Stimulated activated CD4-positive, alpha-beta T cell treated with anti-CD3 and anti-CD28 coated beads, Interleukin-15, amount 100 ng/mL, for 1 hour (primary cell): ENCODE measurements around the gene CHI3L1.

ENCODE experiments used
- DNase-seq, 2 donors: peaks; one replicate each; pipeline ENCODE4 v3.0.0-alpha.2; 2020; ENCODE audit warnings: low read depth in 1 of 2, low spot score in 1 of 2

The CHI3L1 gene

GRCh38 chr1:203169770-203170520, 16.6 kb downstream of the CHI3L1 start:
- no peak for DNase-seq

- no peak for DNase-seq
Observed at GRCh38 chr1:203168991-203169390, 17.5 kb downstream of the CHI3L1 start.

DNA sequence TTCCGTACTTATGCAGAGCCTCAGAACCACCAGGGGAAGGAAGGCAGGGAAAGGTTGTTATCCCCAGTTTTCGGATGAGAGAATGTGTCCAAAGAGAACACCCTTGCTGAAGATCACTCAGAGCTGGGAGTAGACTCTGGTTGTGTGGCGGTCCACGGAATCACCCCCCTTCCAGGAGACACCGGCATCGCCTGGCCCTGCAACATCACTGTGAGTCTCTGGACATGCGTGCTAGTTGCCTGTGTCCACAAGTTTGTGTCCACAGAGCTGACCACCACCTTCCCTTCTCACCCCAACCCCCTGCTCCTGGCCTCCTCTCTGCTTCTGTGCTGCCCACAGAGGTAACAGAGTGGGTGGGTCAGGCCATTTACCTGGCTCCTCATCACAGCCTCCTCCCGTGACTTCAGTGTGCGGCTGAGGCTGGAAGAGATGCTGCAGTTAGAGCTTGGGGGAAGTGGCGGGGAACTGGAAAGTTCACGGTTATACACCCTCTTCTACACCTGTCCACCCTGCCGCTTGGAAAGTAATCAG, 18.2 kb downstream of the CHI3L1 start:
- DNase-seq: no peak

GRCh38 chr1:203167913-203168200, 18.6 kb downstream of the CHI3L1 start:
- no peak for DNase-seq

DNA sequence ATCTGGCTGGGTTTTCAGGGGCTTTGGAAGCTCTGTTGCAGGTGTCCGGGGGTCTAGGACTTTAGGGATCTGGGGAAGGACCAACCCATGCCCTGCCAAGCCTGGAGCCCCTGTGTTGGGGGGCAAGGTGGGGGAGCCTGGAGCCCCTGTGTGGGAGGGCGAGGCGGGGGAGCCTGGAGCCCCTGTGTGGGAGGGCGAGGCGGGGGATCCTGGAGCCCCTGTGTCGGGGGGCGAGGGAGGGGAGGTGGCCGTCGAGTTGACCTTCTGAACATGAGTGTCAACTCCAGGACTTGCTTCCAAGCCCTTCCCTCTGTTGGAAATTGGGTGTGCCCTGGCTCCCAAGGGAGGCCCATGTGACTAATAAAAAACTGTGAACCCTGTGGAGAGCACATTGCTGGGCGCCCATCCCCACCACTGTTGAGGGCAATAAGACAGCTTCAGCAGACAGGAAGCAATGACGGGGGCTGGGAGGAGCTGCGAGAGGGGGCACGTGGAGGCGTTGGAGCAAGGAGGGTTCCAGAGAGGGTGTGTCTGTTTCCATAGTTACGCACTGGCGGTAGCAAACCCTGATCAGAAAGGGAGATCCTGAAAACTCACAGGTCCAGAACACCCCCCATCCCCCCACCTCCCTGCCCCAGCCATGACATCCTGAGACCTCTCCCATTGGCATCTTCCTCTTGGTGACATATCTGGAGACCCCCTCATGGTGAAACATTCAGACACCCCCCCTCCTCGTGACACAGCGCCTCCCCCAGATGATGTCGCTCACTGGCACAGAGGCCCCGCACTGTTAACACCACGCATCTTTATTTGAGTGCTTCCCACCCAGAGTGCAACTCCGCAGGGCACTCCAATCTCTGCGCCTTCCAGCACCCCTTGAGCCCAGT, 19.2 kb downstream of the CHI3L1 start:
- DNase-seq: no peak

DNA sequence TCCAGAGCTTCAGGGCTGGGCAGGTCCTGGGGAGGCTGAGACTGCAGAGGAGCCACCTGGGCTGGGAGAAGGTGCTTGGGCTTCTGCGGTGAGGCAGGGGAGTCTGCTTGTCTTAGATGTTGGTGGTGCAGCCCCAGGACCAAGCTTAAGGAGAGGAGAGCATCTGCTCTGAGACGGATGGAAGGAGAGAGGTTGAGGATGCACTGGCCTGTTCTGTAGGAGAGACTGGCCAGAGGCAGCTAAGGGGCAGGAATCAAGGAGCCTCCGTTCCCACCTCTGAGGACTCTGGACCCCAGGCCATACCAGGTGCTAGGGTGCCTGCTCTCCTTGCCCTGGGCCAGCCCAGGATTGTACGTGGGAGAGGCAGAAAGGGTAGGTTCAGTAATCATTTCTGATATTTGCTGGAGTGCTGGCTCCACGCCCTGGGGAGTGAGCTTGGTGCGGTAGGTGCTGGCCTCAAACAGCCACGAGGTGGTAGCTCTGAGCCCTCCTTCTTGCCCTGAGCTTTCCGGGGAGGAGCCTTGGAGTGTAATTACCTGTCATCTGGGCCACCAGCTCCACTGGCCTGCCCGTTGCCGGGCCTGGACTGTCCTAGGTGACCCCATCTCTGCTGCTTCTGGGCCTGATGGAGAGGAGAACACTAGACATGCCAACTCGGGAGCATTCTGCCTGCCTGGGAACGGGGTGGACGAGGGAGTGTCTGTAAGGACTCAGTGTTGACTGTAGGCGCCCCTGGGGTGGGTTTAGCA, 20.1 kb downstream of the CHI3L1 start:
- DNase-seq: no peak

GRCh38 chr1:203165800-203166161, 20.7 kb downstream of the CHI3L1 start:
- no peak for DNase-seq

DNA sequence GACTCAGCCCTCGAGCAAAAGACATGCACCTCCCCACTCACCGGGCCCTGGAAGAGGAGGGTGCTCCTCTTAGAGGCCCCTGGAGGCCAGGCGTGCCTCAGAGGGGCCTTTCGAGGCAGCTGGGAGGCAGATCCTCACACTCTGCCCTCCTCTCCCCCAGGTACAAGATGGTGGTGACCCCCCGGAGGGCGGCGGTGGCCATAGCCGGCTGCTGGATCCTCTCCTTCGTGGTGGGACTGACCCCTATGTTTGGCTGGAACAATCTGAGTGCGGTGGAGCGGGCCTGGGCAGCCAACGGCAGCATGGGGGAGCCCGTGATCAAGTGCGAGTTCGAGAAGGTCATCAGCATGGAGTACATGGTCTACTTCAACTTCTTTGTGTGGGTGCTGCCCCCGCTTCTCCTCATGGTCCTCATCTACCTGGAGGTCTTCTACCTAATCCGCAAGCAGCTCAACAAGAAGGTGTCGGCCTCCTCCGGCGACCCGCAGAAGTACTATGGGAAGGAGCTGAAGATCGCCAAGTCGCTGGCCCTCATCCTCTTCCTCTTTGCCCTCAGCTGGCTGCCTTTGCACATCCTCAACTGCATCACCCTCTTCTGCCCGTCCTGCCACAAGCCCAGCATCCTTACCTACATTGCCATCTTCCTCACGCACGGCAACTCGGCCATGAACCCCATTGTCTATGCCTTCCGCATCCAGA, 21.3 kb downstream of the CHI3L1 start:
- no peak for DNase-seq

GRCh38 chr1:203163891-203164635, 22.4 kb downstream of the CHI3L1 start:
- no peak for DNase-seq

DNA sequence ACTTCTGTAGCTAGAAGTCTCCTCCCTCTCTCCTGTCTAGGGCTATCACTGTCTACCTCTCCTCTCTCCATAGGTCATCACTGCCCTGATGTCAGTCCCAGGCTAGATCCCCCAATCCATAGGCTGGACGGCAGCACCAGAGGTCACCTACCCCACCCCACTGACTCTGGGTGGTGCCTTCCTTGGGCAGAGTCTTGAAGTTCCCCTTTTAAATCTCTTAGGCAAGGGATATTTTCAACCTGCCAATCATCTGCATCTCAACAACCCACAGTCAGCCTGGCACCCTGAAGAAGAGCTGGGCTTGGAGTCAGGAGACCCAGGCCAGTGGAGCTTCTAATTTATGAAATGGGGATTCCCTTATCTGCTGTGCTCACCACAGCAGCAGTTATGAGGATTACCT, 24.1 kb downstream of the CHI3L1 start:
- no peak for DNase-seq

- DNase-seq: no peak
Observed at GRCh38 chr1:203161703-203162102, 24.8 kb downstream of the CHI3L1 start.

DNA sequence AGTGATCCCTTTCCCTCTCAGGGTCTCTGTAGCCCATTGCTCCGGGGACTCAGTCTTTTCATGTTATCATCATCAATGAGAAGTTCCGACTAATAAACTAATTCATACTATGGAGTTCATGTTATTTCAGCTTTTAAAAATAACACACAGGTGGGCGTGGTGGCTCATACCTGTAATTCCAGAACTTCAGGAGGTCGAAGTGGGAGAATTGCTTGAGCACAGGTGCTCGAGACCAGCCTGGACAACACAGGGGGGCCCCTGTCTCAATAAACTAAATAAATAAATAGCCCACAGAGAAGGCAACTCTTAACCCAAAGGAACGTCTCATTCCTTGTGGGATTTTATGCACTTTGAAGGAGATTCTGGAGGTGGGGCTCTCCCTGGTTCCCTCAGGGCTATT, 25.3 kb downstream of the CHI3L1 start:
- no peak for DNase-seq

- no peak for DNase-seq
Observed at GRCh38 chr1:203159844-203160243, 26.7 kb downstream of the CHI3L1 start.

DNA sequence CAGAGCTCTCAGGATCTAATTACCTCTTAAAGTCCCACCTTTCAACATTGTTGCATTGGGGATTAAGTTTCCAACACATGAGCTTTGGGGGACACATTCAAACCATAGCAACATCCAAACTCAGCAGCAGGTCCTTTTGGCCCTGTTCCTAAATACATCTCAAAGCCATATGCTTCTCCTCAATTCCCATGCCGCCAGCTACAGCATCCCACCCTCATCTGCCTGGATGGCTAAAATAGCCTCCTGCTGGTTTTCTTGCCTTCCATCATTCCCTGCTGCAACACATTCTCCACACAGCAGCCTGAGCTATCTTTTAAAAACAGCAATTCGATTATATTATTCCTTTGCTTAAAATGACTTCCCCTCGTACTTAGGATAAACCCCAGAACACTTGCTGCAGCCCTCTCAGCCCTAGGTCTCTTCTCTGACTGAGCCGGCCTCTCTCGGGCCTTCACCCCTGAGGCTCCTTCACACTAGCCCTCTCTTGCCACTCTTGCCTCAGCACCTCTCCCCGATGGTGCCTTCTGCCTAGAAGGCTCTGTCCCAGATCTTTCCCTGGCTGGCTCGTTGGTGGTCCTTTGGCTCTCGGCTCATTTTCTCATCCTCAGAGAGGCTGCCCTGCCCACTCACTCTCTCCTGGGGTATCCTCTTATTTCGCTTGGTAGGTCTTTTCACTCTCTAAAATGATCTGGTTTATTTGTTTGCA, 27.4 kb downstream of the CHI3L1 start:
- DNase-seq: no peak

DNA sequence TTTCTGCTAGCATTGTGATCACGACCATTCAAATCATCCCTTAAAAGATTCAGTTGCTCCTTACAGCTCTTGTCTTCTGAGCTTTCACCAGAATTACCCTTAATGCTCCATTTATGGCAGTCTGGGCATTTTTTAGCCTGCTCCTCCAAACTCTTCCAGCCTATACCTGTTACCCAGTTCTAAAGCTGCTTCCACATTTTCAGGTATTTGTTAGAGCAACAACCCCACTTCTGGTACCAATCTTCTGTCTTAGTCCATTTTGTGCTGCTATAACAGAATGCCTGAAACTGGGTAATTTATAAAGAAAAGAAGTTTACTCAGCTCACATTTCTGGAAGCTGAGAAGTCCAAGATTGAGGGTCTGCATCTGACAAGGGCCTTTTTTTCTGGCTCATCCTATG, 28.1 kb downstream of the CHI3L1 start:
- no peak for DNase-seq

GRCh38 chr1:203156280-203156679, 30.2 kb downstream of the CHI3L1 start:
- no peak for DNase-seq

- DNase-seq: no peak
Observed at GRCh38 chr1:203153989-203154821, 32.3 kb downstream of the CHI3L1 start.

DNA sequence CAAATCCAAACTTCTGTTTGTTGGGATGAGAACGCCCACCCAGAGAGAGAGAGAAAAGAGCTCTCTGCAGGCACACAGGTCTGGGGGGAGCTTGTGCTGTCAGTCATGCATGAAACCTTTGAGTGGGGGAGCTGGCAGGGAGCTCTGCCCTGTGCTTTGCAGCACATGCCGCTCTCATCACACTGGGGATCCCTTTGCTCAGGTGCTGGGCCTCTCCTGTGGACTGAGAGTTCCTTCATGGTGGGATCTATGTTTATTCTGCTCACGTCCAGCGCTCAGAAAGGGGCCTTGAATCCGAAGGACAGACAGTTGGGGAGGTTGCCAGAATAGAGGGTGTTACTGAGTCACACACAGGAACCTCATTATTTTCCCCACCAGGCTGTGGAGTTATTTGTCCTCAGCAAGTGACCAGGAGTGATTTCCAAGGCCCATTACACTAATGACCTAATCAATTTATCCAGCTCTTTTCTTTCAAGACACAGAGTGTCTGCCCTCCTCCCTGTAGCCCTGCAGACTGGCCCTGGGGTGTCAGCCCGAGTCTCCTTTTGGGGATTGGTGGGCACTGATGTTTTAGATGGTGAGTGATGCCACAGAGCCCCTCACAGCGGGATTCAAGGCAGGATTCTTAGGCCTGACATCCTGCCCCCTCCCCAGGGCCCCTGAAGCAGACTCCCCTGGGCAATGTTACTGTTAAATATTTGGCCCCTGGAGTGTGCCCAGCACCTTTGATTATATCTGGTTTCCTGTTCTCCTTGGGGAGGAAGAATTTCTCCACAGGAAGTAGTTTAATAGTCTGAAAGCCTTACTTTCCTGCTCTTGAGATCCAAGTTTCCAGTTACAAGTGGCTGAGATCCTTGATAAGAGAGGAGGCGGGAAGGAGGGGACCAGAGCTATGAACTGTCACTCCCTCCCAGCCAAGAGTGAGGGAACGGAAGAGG, 33.2 kb downstream of the CHI3L1 start:
- DNase-seq: no peak
